NCI-H526 (cell line): ENCODE results near the gene ASB14.

Experiments
- DNase-seq, 2 experiments: peaks; one replicate each; lab custom pipeline; 2025; lab: John Stamatoyannopoulos, UW

ASB14 gene

GRCh38 chr3:57261119-57261518 is 31.4 kb downstream of the ASB14 start:
- DNase-seq: no peak

- DNase-seq: no peak
Observed at GRCh38 chr3:57257678-57258077, 34.8 kb downstream of the ASB14 start.

GRCh38 chr3:57256844-57257243 is 35.6 kb downstream of the ASB14 start:
- no peak for DNase-seq

GRCh38 chr3:57252404-57252803 is 40.1 kb downstream of the ASB14 start:
- DNase-seq: no peak

GRCh38 chr3:57244946-57245345 is 47.5 kb downstream of the ASB14 start:
- DNase-seq: no peak

GRCh38 chr3:57234613-57235575 is 57.6 kb downstream of the ASB14 start:
- DNase-seq: no peak

GRCh38 chr3:57233799-57234198 is 58.7 kb downstream of the ASB14 start:
- no peak for DNase-seq

GRCh38 chr3:57230006-57230405 is 62.5 kb downstream of the ASB14 start:
- no peak for DNase-seq

- peak; percentile 39 to 50 for DNase-seq
Observed at GRCh38 chr3:57227930-57228751, 64.3 kb downstream of the ASB14 start.

GRCh38 chr3:57227204-57227929 is 65.1 kb downstream of the ASB14 start, which contains the start of gene APPL1:
Gene APPL1, plus strand, starts transcription at chr3:57227729. Its CDS starts 155 bp downstream, at chr3:57227884.
- DNase-seq: peak; percentile 55 to 94

GRCh38 chr3:57226176-57226575 is 66.3 kb downstream of the ASB14 start:
- DNase-seq: no peak

- DNase-seq: no peak
Observed at GRCh38 chr3:57224856-57225255, 67.6 kb downstream of the ASB14 start.

- peak in 1 of 2 experiments; percentile 1 for DNase-seq
Observed at GRCh38 chr3:57221883-57222282, 70.6 kb downstream of the ASB14 start.
